Neural cell (in vitro differentiated cells): ENCODE results near the gene RDX. TPM values are rescaled to one million over a fixed set of nuclear protein-coding genes. Genes with fewer than 3 reads are reported as not detected.

Experiments used
- H2AFZ ChIP-seq: fragments of 200-600, 300-800 bp; sonication (generic), shearing (Covaris generic); 2 replicates; pipeline ENCODE4 v1.6.0; 2014; ENCODE audit warnings: low read depth, mild to moderate bottlenecking, antibody characterized with exemption, low read length, moderate library complexity
- H3F3A ChIP-seq: fragments of 200-600 bp; shearing (Covaris generic); 2 replicates; pipeline ENCODE4 v1.6.1; 2016; ENCODE audit warnings: mild to moderate bottlenecking, moderate library complexity, mixed read lengths, antibody characterized with exemption, low read length; ENCODE audit not compliant: insufficient read depth, poor library complexity, severe bottlenecking
- H3K27ac ChIP-seq: fragments of 200-600, 300-800 bp; sonication (generic), shearing (Covaris generic); 2 replicates; pipeline ENCODE4 v1.5.1; 2014; ENCODE audit warnings: mild to moderate bottlenecking, low read length, moderate library complexity
- H3K27me3 ChIP-seq: fragments of 300-800, 200-600 bp; sonication (generic), shearing (Covaris generic); 2 replicates; pipeline ENCODE4 v1.6.0; 2014; ENCODE audit warnings: mild to moderate bottlenecking, low read depth, low read length, moderate library complexity; ENCODE audit not compliant: insufficient read depth
- H3K36me3 ChIP-seq: fragments of 300-800, 200-600 bp; sonication (generic), shearing (Covaris generic); 2 replicates; pipeline ENCODE4 v1.5.1; 2014; ENCODE audit warnings: mild to moderate bottlenecking, antibody characterized with exemption, low read length, moderate library complexity; ENCODE audit not compliant: insufficient read depth
- H3K4me2 ChIP-seq: fragments of 300-800, 200-600 bp; sonication (generic), shearing (Covaris generic); 2 replicates; pipeline ENCODE4 v1.6.0; 2014; ENCODE audit warnings: mild to moderate bottlenecking, low read length
- H3K4me3 ChIP-seq: fragments of 300-800, 200-600 bp; sonication (generic), shearing (Covaris generic); 2 replicates; pipeline ENCODE4 v1.5.1; 2014; ENCODE audit warnings: mild to moderate bottlenecking, low read length, moderate library complexity
- H3K79me2 ChIP-seq: fragments of 200-600 bp; shearing (Covaris generic); replicated peaks from 2 replicates; pipeline ENCODE4 v1.6.0; 2014; ENCODE audit warnings: mild to moderate bottlenecking, low read length, moderate library complexity; ENCODE audit not compliant: insufficient read depth
- H3K9ac ChIP-seq: fragments of 300-800, 200-600 bp; sonication (generic), shearing (Covaris generic); 2 replicates; pipeline ENCODE4 v1.6.1; 2016; ENCODE audit warnings: mild to moderate bottlenecking, low read length, mixed read lengths
- H3K9me2 ChIP-seq: fragments of 200-600 bp; shearing (Covaris generic); 2 replicates; pipeline ENCODE4 v1.6.1; 2016; ENCODE audit warnings: mild to moderate bottlenecking, low read length, mixed read lengths; ENCODE audit not compliant: insufficient read depth
- H3K9me3 ChIP-seq: fragments of 200-600, 300-800 bp; sonication (generic), shearing (Covaris generic); 2 replicates; pipeline ENCODE4 v1.6.1; 2016; ENCODE audit warnings: mild to moderate bottlenecking, mixed run types, low read length, moderate library complexity, mixed read lengths
- H4K20me1 ChIP-seq: fragments of 200-600 bp; shearing (Covaris generic); 2 replicates; pipeline ENCODE4 v1.6.1; 2016; ENCODE audit warnings: mild to moderate bottlenecking, mixed run types; ENCODE audit not compliant: insufficient read depth
- EP300 ChIP-seq: fragments of 450-650 bp; conservative IDR thresholded peaks from 2 replicates; pipeline ENCODE4 v1.6.1; 2014; ENCODE audit warnings: antibody characterized with exemption, mild to moderate bottlenecking, moderate library complexity; ENCODE audit not compliant: poor library complexity, severe bottlenecking
- EZH2 ChIP-seq: fragments of 200-600, 300-800 bp; shearing (Covaris generic), sonication (generic); IDR thresholded peaks from 2 replicates; pipeline ENCODE4 v1.6.1; 2014; ENCODE audit warnings: antibody characterized with exemption, low read length, borderline replicate concordance, mild to moderate bottlenecking; ENCODE audit not compliant: insufficient read depth, poor library complexity, severe bottlenecking
- MXI1 ChIP-seq: fragments of 450-650 bp; conservative IDR thresholded peaks from 2 replicates; pipeline ENCODE4 v1.6.1; 2014; ENCODE audit warnings: antibody characterized with exemption, mild to moderate bottlenecking; ENCODE audit not compliant: poor library complexity, severe bottlenecking
- POLR2AphosphoS5 ChIP-seq: IDR thresholded peaks from 2 replicates; pipeline ENCODE4 v1.6.1; 2012
- RAD21 ChIP-seq: fragments of 450-650 bp; conservative IDR thresholded peaks from 2 replicates; pipeline ENCODE4 v1.6.1; 2014; ENCODE audit warnings: antibody characterized with exemption, mild to moderate bottlenecking, moderate library complexity
- SMC3 ChIP-seq: fragments of 450-650 bp; conservative IDR thresholded peaks from 2 replicates; pipeline ENCODE4 v1.6.1; 2014; ENCODE audit warnings: antibody characterized with exemption, mild to moderate bottlenecking, moderate library complexity; ENCODE audit not compliant: poor library complexity
- TAF1 ChIP-seq: IDR thresholded peaks from 2 replicates; pipeline ENCODE4 v1.6.1; 2012; ENCODE audit warnings: low read depth
- polyA plus RNA-seq: library from polyadenylated mRNA; depleted of rRNA; stranded (reverse); fragments of >200 nt; gene quantifications from 2 replicates; pipeline ENCODE4 v1.2.3, GENCODE V29; 2014
- TF ChIP-seq, protein P1 (sequence below): fragments of 450-650 bp; IDR thresholded peaks from 2 replicates; pipeline ENCODE4 v1.5.1; 2014; ENCODE audit warnings: antibody characterized with exemption, mild to moderate bottlenecking, moderate library complexity; ENCODE audit not compliant: poor library complexity, severe bottlenecking
- TF ChIP-seq, protein P2 (sequence below): IDR thresholded peaks from 2 replicates; pipeline ENCODE4 v1.6.1; 2012; ENCODE audit warnings: borderline replicate concordance

RDX gene
- polyA plus RNA-seq, 1 donor from 2014 or later, result 39.0 TPM

DNA sequence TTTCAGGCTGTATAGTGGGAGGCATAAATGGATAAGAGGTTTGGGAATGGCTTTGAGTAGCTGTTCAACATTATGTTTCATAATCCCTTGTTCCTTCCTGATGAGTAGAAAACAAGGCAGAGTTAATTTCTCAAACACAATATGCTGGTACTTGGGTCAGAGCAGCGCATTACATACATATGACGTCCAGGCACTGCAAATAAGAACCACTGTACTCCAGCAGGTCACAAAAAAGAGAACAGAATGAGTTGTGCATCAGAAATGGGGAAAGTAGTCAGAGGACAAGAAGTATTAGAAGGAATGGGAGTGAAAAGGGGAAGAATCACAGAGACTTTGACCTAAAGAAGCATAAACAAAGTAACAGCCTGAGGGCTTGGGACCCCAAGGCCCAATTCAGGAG lies 44.0 kb upstream of the RDX start:
- H3K36me3 ChIP-seq, result no peaks in the 10 kb centered on the region
- no peaks in the 10 kb centered on the region for H3F3A ChIP-seq
- no peaks in the 10 kb centered on the region for H3K9me3 ChIP-seq
- no peak overlapping the region for H3K4me3 ChIP-seq
- no peak overlapping the region for H3K4me2 ChIP-seq
- H3K79me2 ChIP-seq, result no peaks in the 10 kb centered on the region
- H3K9ac ChIP-seq, result no peak overlapping the region
- H3K27ac ChIP-seq, result no peak overlapping the region
- no peaks in the 10 kb centered on the region for H3K9me2 ChIP-seq
- no peaks in the 10 kb centered on the region for H3K27me3 ChIP-seq
- H2AFZ ChIP-seq, result no peak overlapping the region
- no peaks in the 10 kb centered on the region for H4K20me1 ChIP-seq
- no peak for TF ChIP-seq MXI1

- Histone ChIP-seq H4K20me1 (no peaks in the 10 kb centered on the region), H3K79me2 (no peaks in the 10 kb centered on the region), H3K9me3 (no peaks in the 10 kb centered on the region), H2AFZ (no peak overlapping the region), H3K9ac (no peak overlapping the region), H3K4me3 (no peak overlapping the region), H3K27me3 (no peaks in the 10 kb centered on the region), H3K4me2 (no peak overlapping the region), H3K36me3 (no peaks in the 10 kb centered on the region), H3F3A (no peaks in the 10 kb centered on the region), H3K27ac (no peak overlapping the region), H3K9me2 (no peaks in the 10 kb centered on the region)
- TF ChIP-seq EZH2, result no peak
- TF ChIP-seq RAD21, result no peak
- no peak for TF ChIP-seq TAF1
- TF ChIP-seq MXI1, result no peak
- TF ChIP-seq, protein P1, sequence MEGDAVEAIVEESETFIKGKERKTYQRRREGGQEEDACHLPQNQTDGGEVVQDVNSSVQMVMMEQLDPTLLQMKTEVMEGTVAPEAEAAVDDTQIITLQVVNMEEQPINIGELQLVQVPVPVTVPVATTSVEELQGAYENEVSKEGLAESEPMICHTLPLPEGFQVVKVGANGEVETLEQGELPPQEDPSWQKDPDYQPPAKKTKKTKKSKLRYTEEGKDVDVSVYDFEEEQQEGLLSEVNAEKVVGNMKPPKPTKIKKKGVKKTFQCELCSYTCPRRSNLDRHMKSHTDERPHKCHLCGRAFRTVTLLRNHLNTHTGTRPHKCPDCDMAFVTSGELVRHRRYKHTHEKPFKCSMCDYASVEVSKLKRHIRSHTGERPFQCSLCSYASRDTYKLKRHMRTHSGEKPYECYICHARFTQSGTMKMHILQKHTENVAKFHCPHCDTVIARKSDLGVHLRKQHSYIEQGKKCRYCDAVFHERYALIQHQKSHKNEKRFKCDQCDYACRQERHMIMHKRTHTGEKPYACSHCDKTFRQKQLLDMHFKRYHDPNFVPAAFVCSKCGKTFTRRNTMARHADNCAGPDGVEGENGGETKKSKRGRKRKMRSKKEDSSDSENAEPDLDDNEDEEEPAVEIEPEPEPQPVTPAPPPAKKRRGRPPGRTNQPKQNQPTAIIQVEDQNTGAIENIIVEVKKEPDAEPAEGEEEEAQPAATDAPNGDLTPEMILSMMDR, result no peak
- TF ChIP-seq EP300, result no peak
- no peak for TF ChIP-seq SMC3
These were observed 43.2 kb upstream of the RDX start for GRCh38 chr11:110339456-110340250.

DNA sequence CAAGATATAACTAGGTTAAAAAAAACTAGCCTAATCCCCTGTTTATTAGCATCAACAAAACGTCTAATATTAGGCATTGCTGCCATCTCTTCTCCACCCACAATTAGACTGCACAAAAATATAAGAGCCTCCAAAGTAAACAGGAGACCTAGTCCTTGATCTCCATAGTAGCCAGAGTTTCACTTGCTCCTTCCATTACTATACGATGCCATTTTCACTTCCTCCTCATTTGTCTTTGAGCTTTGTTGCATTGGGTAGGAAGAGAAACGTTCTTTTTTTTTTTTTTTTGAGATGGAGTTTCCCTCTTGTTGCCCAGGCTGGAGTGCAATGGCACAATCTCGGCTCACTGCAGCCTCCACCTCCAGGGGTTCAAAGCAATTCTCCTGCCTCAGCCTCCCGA lies 42.3 kb upstream of the RDX start:
- Histone ChIP-seq H3K79me2 (no peaks in the 10 kb centered on the region), H3K9ac (no peak overlapping the region), H3K4me2 (no peak overlapping the region), H3F3A (no peaks in the 10 kb centered on the region), H3K27ac (no peak overlapping the region), H3K27me3 (no peaks in the 10 kb centered on the region), H3K36me3 (no peaks in the 10 kb centered on the region), H3K9me2 (no peaks in the 10 kb centered on the region), H4K20me1 (no peaks in the 10 kb centered on the region), H2AFZ (no peak overlapping the region), H3K4me3 (no peak overlapping the region), H3K9me3 (no peaks in the 10 kb centered on the region)
- TF ChIP-seq SMC3, result no peak
- TF ChIP-seq POLR2AphosphoS5, result no peak
- no peak for TF ChIP-seq RAD21
- TF ChIP-seq, protein P2, sequence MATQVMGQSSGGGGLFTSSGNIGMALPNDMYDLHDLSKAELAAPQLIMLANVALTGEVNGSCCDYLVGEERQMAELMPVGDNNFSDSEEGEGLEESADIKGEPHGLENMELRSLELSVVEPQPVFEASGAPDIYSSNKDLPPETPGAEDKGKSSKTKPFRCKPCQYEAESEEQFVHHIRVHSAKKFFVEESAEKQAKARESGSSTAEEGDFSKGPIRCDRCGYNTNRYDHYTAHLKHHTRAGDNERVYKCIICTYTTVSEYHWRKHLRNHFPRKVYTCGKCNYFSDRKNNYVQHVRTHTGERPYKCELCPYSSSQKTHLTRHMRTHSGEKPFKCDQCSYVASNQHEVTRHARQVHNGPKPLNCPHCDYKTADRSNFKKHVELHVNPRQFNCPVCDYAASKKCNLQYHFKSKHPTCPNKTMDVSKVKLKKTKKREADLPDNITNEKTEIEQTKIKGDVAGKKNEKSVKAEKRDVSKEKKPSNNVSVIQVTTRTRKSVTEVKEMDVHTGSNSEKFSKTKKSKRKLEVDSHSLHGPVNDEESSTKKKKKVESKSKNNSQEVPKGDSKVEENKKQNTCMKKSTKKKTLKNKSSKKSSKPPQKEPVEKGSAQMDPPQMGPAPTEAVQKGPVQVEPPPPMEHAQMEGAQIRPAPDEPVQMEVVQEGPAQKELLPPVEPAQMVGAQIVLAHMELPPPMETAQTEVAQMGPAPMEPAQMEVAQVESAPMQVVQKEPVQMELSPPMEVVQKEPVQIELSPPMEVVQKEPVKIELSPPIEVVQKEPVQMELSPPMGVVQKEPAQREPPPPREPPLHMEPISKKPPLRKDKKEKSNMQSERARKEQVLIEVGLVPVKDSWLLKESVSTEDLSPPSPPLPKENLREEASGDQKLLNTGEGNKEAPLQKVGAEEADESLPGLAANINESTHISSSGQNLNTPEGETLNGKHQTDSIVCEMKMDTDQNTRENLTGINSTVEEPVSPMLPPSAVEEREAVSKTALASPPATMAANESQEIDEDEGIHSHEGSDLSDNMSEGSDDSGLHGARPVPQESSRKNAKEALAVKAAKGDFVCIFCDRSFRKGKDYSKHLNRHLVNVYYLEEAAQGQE, result no peak
- no peak for TF ChIP-seq TAF1
- no peak for TF ChIP-seq MXI1
- no peak for TF ChIP-seq EP300
